Stimulated activated CD8-positive, alpha-beta memory T cell treated with anti-CD3 and anti-CD28 coated beads, Interleukin-15, amount 100 ng/mL, for 4 hours (primary cell): Measurements from ENCODE around the gene HDAC5.
"Not testable (repeated sequence)": the region's sequence is repeated elsewhere in the genome, so short reads cannot be mapped to it uniquely, and the experiment has no call there.

Source experiments
- DNase-seq, 2 donors: peaks; one replicate each; pipeline ENCODE4 v3.0.0-alpha.2; 2020; ENCODE audit warnings: low read depth in 2 of 2

The HDAC5 gene

DNA sequence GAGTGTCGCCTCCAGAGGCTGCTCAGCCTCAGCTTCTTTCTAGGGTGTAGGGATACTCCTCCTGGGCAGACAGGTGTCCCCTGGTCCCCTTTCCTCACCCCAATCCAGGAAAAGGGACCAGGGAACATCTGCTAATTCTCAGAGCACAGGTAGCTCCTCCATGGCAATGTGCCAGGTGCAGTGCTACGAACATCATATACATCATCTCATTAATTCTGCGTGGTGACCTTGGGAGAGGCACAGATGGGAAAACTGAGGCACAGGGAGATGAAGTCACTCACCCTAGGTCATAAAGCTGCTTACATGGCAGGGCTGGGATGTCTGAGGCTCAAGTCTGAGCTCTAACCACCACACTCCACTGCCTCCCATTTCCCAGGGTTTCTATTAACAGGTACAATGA is 11.7 kb downstream of the HDAC5 start:
- no peak for DNase-seq

DNA sequence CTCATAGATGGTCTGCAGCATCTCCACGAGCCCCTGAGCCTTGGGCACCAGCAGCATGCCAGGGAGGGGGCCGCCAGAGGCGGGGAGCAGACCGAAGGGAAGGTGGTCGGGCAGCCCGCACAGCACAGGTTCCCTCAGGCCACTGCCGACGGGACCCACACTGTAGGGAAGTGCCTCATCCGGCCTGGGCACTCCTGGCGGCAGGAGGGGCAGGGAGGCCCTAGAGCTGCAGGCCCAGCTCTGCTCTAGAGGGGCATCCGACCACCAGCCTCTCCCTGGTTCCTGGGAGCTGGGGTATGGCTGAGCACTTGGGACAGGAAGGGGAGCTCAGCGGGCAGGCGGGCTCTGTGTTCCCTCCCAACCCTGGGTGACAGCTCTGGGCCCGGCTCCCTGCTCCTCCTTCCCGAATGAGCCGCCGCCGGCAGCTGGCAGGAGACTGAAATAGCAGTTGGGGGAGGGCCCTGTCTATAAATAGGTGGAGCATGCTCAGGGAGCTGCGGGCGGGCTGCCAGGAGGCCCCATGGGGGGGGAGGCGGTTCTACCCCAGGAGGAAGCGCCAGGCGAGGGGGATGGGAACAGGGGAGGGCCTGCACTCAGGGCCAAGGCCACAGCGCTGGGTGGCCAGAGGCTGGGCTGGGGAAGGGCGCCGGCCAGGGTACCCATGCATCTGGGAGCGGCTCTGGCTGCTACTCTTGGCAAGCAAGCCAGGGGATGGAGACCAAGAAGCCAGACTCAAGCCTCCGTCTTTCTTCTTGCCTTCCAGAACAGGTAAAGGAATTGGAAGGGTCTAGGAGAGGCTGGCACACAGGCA is 12.4 kb downstream of the HDAC5 start:
- DNase-seq: peak; percentile 15 to 21

DNA sequence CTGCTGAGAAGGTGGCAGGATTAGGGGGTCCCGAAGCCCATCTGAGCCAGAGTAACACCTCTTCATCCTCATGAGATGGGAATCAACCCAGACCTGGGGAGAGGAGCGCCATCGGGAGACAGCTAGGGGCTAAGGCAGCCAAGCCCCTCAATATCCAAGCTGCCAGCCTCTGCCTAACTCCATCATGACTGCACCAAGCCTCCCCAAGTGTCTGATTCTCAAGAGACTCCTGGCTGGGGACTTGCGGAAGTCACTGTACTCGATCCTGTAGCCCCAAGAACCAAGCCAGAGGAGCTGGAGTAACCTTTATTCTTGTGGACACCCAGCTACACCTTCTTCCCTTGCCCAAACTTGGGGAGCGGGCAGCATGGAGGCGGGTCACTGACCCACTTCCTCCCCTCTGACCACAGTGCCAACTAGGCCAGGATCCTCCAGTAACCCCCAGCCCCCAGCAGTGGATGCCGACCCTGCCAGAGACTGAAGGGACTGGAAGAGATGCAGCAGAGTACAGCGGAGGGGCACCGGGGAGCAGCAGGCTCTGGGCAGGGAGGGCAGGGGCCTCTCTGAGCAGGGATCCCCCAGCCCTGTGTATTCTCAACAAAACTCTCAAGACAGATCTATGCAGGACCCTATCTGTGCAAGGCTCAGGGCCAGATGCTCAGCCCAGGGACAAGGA is 13.3 kb downstream of the HDAC5 start:
- DNase-seq: no peak

DNA sequence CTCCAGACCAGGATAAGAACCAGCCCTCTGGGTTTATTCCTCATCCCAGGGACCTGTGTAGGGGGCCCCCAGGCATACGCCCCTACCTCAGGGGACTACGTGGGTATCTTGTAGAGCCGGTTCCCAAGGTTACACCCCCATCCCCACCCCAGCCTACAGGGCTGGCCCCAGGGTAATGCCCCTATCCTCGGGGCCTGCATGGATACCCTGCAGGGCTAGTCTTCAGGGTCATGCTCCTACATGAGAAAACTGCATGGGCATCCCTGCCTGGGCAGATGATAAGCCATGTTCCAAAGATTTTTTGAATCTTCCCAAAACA is 14.2 kb downstream of the HDAC5 start:
- DNase-seq: no peak

DNA sequence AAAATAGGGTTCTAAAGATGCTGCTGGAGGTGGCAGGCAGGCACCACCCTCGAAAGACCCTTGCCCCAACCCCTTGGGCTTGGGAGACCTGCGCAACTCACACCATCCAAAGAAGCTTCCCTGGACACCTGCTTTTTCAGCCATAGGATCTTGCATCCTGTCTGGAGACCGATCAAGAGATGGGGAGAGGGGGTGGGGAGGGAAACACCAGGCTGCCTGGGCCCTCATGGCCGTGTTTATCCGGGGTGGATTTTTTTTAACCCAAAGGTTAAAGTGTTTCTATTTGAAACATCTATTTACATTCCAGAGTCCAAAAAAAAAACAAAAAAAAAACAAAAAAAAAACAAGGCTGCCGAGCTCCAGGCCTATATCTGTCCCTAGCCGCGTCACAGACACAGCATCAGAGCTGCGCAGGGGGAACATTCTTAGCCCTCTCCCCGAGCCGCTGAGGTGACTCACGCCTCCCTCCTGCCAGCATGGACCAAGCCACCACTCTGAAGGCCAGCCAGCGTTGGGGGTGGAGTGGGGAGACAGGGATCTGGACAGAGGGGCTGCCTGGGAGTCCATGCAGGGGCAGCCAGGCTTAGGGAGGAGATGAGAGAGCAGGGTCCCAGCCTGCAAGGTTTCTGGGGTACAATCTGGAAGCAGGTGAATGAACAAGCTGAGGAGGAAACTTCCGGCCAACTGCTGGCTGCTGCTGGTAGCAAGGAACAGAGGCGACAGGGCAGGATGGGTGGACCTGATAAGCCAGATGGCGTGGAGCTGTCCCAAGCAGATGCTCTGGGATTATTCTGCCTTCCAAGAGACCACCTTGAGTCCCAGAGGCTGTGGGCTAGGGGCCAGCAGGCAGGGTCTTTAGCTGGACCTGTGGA is 14.8 kb downstream of the HDAC5 start:
- DNase-seq: no peak

DNA sequence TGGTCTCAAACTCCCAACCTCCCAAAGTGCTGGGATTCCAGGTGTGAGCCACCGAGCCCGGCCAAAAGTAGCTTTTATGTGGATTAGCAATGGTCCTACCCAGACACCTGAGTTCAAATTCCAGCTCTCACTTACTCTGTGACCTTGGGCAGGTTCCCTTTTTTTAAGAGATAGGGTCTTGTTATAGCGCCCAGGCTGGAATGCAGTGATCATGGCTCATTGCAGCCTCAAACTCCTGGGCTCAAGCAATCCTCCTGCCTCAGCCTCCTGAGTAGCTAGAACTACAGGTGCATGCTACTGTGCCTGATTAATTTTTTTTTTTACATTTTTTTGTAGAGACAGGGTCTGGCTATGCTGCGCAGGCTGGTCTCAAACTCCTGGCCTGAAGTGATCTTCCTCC is 16.6 kb downstream of the HDAC5 start:
- DNase-seq: no peak

DNA sequence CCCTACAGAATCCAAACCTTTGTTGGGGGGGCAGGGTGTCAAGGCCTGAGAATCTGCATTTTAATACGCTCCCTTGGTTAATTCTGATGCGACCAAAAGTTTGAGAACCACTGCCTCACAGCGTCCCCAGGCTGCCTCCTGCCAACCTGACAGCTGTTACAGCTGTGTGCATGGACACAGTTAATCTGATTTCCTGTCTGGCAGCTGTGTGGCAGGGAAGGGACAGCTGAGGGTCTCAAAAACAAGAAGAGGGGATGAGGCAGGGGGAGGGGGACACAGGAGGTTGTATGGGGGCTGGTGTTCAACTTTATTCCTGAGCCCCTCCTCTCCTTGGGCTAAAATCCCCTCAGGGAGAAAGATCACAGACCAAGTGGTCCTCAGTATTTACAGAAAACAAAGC is 17.5 kb downstream of the HDAC5 start:
- DNase-seq: no peak

DNA sequence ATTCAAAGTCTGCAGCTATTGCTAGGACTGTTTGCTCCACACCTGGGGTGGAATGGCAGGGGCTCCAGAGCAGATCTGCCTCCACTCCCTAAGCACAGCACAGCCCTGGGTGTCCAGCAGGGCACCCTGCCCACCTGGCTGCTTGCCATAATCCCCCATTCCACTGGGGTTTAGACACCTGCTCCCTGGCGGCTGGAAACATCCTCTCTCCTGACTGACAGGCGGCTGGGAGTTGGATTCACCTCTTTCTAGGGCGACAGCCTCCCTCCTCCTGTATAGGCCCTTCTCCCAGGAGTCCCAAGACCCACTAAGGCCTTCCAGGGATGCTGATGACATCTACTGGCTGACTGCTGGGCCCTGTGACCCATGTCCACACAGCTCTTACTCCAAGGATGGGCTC is 18.0 kb downstream of the HDAC5 start:
- no peak for DNase-seq

DNA sequence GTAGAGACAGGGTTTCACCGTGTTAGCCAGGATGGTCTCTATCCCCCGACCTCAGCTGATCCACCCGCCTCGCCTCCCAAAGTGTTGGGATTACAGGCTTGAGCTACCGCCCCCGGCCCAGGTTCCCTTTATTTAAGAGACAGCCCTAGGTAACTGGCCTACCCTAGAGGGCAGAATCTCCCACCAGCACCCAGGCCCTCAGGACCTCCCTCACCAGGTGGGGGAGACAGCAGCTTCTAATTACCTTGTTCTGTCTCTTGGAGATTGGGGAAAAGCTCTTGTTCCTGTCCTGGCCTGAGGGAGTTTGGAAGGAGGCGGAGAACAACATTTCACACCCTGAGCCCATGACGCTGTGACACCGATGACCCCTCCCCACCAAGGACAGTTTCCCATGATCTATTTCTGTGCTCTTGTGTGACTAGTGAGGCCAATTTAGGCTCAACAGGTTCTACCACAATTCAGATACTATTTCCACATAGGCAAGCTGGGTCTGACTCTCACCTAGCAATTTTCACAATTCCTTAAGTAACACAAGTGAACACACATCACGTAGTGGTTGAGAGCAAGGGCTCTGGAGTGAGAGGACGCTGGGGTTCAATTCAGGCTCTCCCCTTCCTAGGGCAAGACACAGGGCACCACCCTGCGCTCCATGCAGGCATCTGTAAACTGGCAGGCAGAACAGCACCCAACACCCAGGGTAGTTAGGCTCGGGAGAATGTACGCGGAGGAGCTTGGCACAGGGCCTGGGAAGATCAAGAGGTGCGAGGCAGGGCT is 20.4 kb downstream of the HDAC5 start:
- DNase-seq: no peak

DNA sequence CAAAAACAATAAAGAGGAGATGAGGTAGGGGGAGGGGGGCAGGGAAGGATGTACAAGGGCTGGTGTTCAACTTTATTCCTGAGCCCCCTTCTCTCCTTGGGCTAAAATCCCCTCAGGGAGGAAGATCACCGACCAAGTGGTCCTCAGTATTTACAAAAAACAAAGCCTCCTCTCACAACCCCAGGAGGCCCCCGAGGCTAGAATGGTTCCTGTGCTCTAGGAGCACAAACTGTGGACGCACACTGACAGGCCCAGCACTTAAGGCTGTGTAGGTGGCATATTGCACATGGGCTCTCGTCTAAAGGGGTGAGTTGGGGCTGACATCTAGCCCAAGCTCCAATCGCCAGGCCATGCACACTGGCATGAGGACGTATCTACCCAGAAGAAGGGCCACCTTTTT is 21.6 kb downstream of the HDAC5 start:
- not testable (repeated sequence) for DNase-seq

DNA sequence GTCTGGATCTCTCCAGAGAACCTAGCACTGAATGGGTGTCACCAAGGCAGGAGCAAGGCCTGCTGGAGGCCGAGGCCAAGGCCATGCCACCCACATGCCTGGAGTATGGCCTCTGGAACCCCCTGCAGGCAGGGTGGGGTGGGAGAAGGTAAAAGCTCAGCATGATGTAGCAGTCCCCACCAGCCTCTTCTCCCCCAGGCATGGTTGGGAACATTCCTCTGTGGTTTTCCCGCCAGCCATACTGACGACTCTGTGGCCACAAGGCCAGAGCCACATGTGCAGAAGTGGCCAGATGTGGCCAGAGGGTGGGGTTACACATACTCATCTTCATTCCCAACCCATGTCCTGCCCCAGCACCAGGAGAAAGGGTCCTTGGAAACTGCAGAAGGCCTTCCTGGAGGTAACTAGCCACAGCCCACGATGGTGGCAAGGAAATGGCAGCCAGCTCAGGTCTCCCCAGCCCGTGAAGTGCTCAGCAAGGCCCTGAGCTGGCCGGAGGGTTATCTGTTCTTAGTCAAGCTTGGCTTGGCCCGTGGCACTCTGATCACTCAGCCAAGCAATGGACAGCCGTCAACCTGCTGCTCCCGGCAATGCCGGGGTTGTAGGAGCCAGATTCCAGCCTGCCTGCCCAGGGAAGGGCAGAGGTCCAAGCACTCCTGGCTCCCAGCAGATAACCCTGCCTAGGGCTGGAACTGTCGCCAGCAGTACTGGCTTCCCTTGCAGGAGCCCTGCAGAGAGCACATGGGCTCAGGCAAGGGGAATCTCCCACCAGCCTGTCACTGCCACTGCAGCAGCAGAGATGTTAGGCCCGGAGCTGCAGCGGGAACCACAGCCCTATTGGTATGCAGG is 26.1 kb downstream of the HDAC5 start:
- no peak for DNase-seq

DNA sequence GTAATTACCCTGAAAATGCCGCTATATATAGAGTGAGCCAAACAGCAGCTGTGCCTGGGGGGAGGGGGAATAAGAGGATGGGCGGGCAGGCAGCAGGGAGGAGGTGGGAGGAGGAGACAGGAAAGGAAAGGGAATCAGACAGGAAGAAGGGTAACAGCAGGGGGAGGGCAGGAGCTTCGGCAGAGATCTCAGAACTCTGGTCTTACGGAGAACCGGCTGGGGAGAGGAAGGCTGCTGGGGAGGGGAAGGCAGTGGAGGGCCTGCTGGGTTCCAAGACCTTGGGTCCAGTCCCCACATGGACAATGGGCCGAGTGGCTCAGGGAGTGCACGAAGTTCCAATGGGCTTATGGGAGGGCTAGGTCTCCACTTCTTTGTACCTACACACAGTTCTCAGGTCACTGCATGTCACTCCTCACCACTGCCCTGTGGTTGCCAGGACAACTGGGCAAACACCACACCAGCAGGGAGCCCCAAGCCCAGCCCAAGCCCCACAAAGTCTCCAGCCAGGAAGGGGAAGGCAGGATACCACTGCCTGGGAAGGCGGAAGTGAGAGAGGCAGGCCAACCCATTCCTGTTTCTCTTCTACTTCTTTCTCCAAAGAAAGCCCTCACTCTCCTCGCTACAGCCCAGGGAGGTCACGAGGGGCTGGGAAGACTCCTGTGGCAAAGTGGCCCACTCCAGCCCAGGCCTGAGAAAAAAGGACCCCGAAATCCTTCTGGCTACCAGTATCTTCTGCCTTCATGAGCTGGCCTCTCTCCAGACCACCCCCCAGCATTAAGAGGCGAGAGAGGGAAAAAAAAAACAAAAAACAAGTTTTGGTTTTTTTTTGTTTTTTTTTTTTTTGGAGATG is 27.6 kb downstream of the HDAC5 start:
- DNase-seq: no peak

DNA sequence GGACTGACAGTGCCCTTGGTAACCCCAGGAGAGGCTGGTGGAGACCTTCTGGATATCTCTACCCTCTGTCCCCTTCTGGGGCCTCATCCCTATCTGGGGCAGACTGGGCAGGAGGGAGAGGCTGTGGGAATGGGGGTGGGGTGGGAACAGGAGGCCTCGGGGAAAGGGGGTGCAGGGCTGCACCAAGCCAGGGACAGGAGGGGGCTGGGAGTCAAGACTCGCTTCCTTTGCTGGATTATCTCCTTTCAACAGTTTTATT is 28.1 kb downstream of the HDAC5 start:
- DNase-seq: no peak

DNA sequence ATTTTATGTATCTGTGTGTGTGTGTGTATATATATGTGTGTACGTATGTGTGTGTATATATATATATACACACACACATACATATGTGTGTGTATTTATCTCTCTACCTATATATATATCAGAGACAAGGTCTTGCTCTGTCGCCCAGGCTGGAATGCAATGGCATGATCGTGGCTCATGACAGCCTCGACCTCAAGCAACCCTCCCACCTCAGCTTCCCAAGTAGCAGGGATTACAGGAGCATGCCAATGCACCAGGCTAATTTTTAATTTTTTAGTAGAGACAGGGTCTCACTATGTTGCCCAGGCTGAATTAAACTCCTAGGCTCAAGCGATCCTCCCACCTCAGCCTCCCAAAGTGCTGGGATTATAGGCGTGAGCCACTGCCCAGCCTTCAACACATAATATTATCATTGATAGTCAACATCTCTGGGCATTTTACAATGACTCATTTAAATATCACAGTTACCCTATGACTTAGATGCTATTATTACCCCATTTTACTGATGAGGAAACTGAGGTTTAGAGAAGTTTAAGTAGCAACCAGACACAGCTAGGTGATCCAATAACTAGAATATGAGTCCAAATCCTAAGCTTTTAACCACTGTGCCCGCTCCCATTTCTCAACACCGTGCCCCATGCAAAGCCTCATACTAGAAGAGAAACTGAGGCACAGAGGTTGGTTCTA is 28.6 kb downstream of the HDAC5 start:
- DNase-seq: no peak

DNA sequence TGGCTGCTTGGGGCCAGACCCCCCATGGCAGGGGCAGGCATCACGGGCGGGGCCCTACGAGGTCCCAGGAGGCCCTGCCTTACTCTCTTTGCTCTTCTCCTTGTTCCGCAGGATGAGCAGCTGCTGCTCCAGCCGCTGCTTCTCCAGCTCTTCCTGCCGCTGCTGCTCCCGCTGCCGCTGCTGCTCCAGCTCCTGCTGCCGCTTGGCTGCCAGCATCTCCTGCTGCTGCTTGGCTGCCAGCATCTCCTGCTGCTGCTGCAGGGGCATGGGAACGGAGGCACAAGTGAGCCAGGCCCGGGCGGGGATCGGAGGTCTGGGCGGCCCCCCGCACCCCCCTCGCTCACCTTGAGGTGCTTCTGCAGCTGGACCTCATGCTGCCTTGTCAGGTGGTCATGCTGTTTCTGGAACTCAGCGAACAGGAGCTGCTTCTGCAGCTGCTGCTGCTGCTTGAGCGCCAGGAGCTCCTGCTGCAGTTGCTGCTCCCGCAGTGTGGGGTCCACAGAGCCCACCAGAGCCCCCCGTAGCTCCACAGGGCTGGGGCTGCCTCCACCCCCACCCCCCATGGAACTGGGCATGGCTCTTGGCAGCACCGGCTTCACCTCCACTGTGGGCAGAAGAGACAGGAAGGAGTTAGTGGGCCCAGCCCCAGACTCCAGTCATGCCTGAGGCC is 30.1 kb downstream of the HDAC5 start:
- DNase-seq: no peak

DNA sequence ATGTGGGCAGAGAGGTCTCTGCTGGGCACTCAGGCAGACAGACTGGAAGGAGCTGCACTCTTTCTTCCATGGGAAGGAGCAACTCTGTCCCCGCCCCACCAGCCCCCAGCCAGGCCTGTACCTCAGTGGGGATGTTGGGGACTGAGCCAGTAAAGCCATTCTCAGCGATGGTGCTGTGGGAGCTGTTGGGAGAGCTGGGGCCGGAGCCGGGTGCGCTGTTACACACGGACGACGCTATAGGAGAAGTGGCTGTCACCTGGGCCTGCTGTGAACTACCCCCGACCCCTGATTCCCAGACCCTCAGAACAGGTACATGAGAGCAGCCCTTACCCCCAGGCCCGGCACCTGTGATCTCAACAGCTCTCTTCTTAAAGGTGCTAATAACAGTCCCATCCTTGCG is 31.4 kb downstream of the HDAC5 start:
- no peak for DNase-seq

DNA sequence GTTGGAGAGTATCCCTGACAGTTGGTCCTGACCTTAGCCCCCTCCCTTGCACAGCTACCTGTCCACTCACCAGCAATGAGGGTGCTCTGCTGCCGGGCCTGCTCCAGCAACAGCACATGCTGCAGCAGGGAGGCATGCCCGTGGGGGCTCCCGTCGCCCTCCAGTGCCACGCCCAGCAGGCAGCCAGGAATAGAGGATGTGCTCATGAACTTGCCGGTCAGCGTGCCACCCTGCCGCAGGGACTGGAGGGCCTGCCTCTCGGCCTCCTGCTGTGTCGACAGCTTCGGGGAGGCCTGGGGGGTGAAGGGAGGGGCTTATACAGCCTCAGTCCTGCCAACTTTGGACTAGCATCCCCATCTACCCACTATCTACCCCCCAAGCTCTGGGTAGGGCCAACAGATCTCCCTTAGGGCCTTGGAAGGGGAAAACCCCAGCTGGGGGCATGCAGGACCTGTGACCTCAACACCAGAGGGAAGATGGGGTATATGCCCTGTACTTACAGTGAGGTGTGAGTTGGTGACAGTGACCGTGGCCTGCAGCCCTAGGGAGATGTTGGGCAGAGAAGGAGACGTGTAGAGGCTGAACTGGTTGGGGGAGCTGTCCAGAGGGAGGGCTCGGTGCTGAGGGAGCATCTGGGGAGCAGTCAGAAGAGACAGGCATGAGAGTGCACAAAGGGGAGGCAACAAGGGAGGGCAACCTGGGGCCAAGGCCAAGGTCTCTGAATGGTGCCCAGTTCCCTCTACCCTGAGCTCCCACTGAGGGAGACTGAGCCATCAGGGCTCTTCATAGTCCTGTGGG is 32.0 kb downstream of the HDAC5 start:
- no peak for DNase-seq

DNA sequence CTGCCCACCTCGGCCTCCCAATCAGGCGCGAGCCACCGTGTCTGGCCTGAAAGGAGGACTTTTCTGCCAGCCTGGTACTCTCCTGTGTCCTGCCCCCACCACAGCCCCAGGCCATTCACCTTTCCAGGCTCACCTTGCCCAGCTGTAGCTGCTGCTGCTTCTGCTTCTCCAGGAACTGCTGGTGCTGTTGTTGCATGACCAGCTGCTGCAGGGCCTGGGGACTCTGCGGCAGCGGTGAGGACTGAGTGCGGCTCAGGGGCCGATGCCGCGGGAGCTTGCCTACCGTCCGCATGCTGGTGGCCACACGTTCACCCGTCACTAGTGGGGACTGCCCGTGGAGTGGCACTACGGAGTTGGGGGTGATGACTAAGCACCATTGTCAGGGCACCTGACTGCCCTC is 35.2 kb downstream of the HDAC5 start:
- no peak for DNase-seq
